Non-pigmented ciliary epithelial cell (primary cell): ENCODE data around the gene FAM20B.
A peak's percentile ranks its signal among the peaks of the same experiment; 100 is the strongest.
"Not testable (repeated sequence)": the region's sequence is repeated elsewhere in the genome, so short reads cannot be mapped to it uniquely, and the experiment has no call there.

Experiments used
- DNase-seq: peaks from one replicate; pipeline ENCODE4 v3.0.0-alpha.2; 2010; ENCODE audit warnings: low read depth

FAM20B gene

GRCh38 chr1:179025125-179025974 is at the start of gene FAM20B:
Gene FAM20B, plus strand, starts transcription at chr1:179025894. Its CDS starts 17,954 bp downstream, at chr1:179043848.
- peak; percentile 54 for DNase-seq

GRCh38 chr1:178976541-178976940 is 49.2 kb upstream of the FAM20B start:
- no peak for DNase-seq

- DNase-seq: no peak
Observed at GRCh38 chr1:178986204-178986603, 39.5 kb upstream of the FAM20B start.

- not testable (repeated sequence) for DNase-seq
Observed at GRCh38 chr1:178988198-178988597, 37.5 kb upstream of the FAM20B start.

GRCh38 chr1:178993559-178993958 is 32.1 kb upstream of the FAM20B start:
- no peak for DNase-seq

GRCh38 chr1:178997428-178997827 is 28.3 kb upstream of the FAM20B start:
- DNase-seq: no peak

GRCh38 chr1:178998295-178998694 is 27.4 kb upstream of the FAM20B start:
- no peak for DNase-seq

- no peak for DNase-seq
Observed at GRCh38 chr1:178999061-178999460, 26.6 kb upstream of the FAM20B start.

- DNase-seq: no peak
Observed at GRCh38 chr1:179001451-179001850, 24.2 kb upstream of the FAM20B start.

GRCh38 chr1:179002064-179002463 is 23.6 kb upstream of the FAM20B start:
- DNase-seq: not testable (repeated sequence)

GRCh38 chr1:179002552-179003345 is 22.9 kb upstream of the FAM20B start:
- no peak for DNase-seq

GRCh38 chr1:179003512-179004066 is 22.1 kb upstream of the FAM20B start:
- no peak for DNase-seq

GRCh38 chr1:179007233-179007632 is 18.5 kb upstream of the FAM20B start:
- no peak for DNase-seq

- no peak for DNase-seq
Observed at GRCh38 chr1:179010671-179011070, 15.0 kb upstream of the FAM20B start.

- no peak for DNase-seq
Observed at GRCh38 chr1:179012038-179012437, 13.7 kb upstream of the FAM20B start.

GRCh38 chr1:179014123-179014522 is 11.6 kb upstream of the FAM20B start:
- DNase-seq: no peak

GRCh38 chr1:179015396-179015795 is 10.3 kb upstream of the FAM20B start:
- no peak for DNase-seq

- peak; percentile 56 for DNase-seq
Observed at GRCh38 chr1:179016706-179017382, 8.8 kb upstream of the FAM20B start.

GRCh38 chr1:179017383-179018326 is 8.0 kb upstream of the FAM20B start:
- DNase-seq: no peak

- DNase-seq: no peak
Observed at GRCh38 chr1:179021873-179022272, 3.8 kb upstream of the FAM20B start.
